SKM-1 treated with dmso at 0.1 percent for 144 hours (cell line): ENCODE results near the gene ACAD8.

Experiments used
- DNase-seq: peaks from one replicate; lab custom pipeline; 2025; ENCODE audit not compliant: unreplicated experiment; lab: John Stamatoyannopoulos, UW

The ACAD8 gene

GRCh38 chr11:134289167-134289566 lies 35.8 kb downstream of the ACAD8 start:
- DNase-seq = no peak

GRCh38 chr11:134289789-134290188 lies 36.4 kb downstream of the ACAD8 start:
- no peak for DNase-seq

- DNase-seq = no peak
These were observed 37.3 kb downstream of the ACAD8 start for GRCh38 chr11:134290646-134291045.

GRCh38 chr11:134291196-134291595 lies 37.8 kb downstream of the ACAD8 start:
- no peak for DNase-seq

- no peak for DNase-seq
These were observed 39.3 kb downstream of the ACAD8 start for GRCh38 chr11:134292661-134293060.

- DNase-seq = no peak
These were observed 40.0 kb downstream of the ACAD8 start for GRCh38 chr11:134293119-134294113.

- no peak for DNase-seq
These were observed 41.3 kb downstream of the ACAD8 start for GRCh38 chr11:134294664-134295063.

GRCh38 chr11:134312223-134312622 lies 58.9 kb downstream of the ACAD8 start:
- no peak for DNase-seq

- no peak for DNase-seq
These were observed 59.4 kb downstream of the ACAD8 start for GRCh38 chr11:134312807-134313206.

GRCh38 chr11:134313379-134313778 lies 60.0 kb downstream of the ACAD8 start:
- DNase-seq = no peak

GRCh38 chr11:134313821-134314607 lies 60.6 kb downstream of the ACAD8 start:
- DNase-seq = no peak
